Effector memory CD4-positive, alpha-beta T cell (primary cell): ENCODE measurements around the gene ST8SIA1.
"Not testable (repeated sequence)": the region's sequence is repeated elsewhere in the genome, so short reads cannot be mapped to it uniquely, and the experiment has no call there.

Experiments used
- DNase-seq, 3 donors: peaks; one replicate each; pipeline ENCODE4 v3.0.0-alpha.2; 2020
- H3K27ac ChIP-seq: 2 replicates; pipeline ENCODE4 v1.7.0; 2013; ENCODE audit warnings: mild to moderate bottlenecking, low read length, moderate library complexity; ENCODE audit not compliant: insufficient read depth, poor library complexity, severe bottlenecking
- H3K27me3 ChIP-seq: replicated peaks from 2 replicates; pipeline ENCODE4 v1.7.0; 2013; ENCODE audit warnings: mild to moderate bottlenecking, low read length; ENCODE audit not compliant: insufficient read depth, control insufficient read depth, poor library complexity, severe bottlenecking
- H3K36me3 ChIP-seq: 2 replicates; pipeline ENCODE4 v1.7.0; 2013; ENCODE audit warnings: mild to moderate bottlenecking, low read length, moderate library complexity; ENCODE audit not compliant: control insufficient read depth, insufficient read depth
- H3K4me1 ChIP-seq: 2 replicates; pipeline ENCODE4 v1.7.0; 2013; ENCODE audit warnings: low read length, mild to moderate bottlenecking; ENCODE audit not compliant: control insufficient read depth, insufficient read depth, poor library complexity, severe bottlenecking
- H3K4me3 ChIP-seq: 2 replicates; pipeline ENCODE4 v1.7.0; 2013; ENCODE audit warnings: low read length, low read depth, mild to moderate bottlenecking; ENCODE audit not compliant: insufficient read depth, poor library complexity, severe bottlenecking
- H3K9me3 ChIP-seq: 2 replicates; pipeline ENCODE4 v1.7.0; 2013; ENCODE audit warnings: mild to moderate bottlenecking, low read length, moderate library complexity; ENCODE audit not compliant: control insufficient read depth
- total RNA-seq, 3 donors: gene quantifications; one replicate each; lab custom pipeline; 2026; lab: John Stamatoyannopoulos, UW

The ST8SIA1 gene
- total RNA-seq: 8.5 to 32.5 (median 10.1) reads per million in 3 donors

DNA sequence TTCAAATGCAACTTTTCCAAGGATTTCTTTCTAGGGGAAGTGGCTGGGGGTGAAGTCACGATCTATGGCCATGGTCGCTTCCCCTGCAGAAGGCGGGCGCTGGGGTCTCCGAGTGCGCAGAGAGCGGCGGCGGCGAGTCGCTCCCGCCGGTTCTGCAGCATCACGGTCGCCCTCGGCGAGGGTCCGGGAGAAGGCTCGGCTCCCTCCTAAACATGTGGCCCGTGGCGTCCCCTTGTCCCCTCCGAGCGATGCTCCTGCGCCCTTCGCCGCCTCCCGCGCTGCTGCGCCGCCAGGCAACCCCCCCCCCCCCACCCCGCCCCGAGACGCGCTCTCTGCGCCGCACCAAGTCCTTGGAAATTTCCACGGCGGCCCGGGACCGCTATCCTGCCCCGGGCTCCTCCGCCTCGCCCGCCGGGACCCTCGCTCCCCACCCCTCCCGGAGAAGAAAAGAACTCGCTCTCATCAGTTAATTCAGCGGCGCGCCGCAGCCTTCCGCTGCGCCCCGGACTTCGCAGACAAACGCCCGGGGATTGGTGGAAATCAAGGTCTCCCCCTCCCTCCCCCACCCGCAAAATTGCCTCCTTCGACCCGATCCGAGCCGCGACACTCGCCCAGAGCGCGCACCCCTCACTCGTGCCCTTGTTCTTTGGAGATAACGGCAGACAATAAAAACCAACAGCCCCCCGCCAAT, at the start of gene ST8SIA1:
Gene ST8SIA1, minus strand, starts transcription at position 298 of the 691 bp plus-strand sequence. CDS start 475 bp downstream, outside the sequence.
- no peaks in the 10 kb centered on the region for H3K36me3 ChIP-seq
- peak within 1 kb of the TSS; percentile 83 for H3K4me3 ChIP-seq
- peak; percentile 52 to 65 (median 57) for DNase-seq
- peak within 1 kb of the TSS; percentile 70 for H3K27ac ChIP-seq
- H3K4me1 ChIP-seq: peaks cover 26% of the 10 kb centered on the region
- no peaks in the 10 kb centered on the region for H3K9me3 ChIP-seq
- no peaks in the 10 kb centered on the region for H3K27me3 ChIP-seq

GRCh38 chr12:22380031-22380430, 45.5 kb upstream of the ST8SIA1 start:
- no peaks in the 10 kb centered on the region for H3K4me1 ChIP-seq
- no peak for DNase-seq
- no peaks in the 10 kb centered on the region for H3K36me3 ChIP-seq
- H3K9me3 ChIP-seq: no peaks in the 10 kb centered on the region
- H3K27me3 ChIP-seq: no peaks in the 10 kb centered on the region
- H3K27ac ChIP-seq: no peak overlapping the region
- no peak overlapping the region for H3K4me3 ChIP-seq

- no peak for DNase-seq
- H3K9me3 ChIP-seq: no peaks in the 10 kb centered on the region
- no peaks in the 10 kb centered on the region for H3K4me1 ChIP-seq
- no peaks in the 10 kb centered on the region for H3K27me3 ChIP-seq
- no peak overlapping the region for H3K4me3 ChIP-seq
- no peak overlapping the region for H3K27ac ChIP-seq
- H3K36me3 ChIP-seq: no peaks in the 10 kb centered on the region
Measured at GRCh38 chr12:22377731-22378496, 43.4 kb upstream of the ST8SIA1 start.

GRCh38 chr12:22376596-22377150, 42.2 kb upstream of the ST8SIA1 start:
- not testable (repeated sequence) for H3K4me1 ChIP-seq, DNase-seq, H3K27ac ChIP-seq, H3K4me3 ChIP-seq, H3K27me3 ChIP-seq, H3K9me3 ChIP-seq, H3K36me3 ChIP-seq

DNA sequence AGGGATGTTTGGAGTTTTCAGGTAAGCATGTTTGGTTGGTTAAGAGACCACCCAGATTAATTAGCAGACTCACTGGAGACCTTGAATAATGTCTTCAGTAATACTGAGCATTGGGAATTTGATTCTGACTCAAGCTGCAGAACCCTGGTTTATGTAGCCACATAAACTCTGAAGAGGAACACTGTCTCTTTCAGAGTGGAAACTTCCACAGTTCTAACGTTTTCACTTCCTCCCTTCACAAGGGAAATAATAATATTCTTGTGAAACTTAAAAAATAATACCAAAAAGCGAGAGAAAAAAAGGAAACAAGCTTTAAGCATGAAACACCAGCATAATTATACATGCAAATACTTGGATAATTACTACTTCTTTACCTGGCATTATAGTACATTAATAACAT, 40.0 kb upstream of the ST8SIA1 start:
- no peaks in the 10 kb centered on the region for H3K4me1 ChIP-seq
- no peak overlapping the region for H3K4me3 ChIP-seq
- H3K27me3 ChIP-seq: no peaks in the 10 kb centered on the region
- no peaks in the 10 kb centered on the region for H3K9me3 ChIP-seq
- no peak for DNase-seq
- no peak overlapping the region for H3K27ac ChIP-seq
- no peaks in the 10 kb centered on the region for H3K36me3 ChIP-seq

- H3K4me1 ChIP-seq: no peaks in the 10 kb centered on the region
- H3K27ac ChIP-seq: no peak overlapping the region
- no peaks in the 10 kb centered on the region for H3K36me3 ChIP-seq
- no peak for DNase-seq
- no peaks in the 10 kb centered on the region for H3K27me3 ChIP-seq
- H3K9me3 ChIP-seq: no peaks in the 10 kb centered on the region
- H3K4me3 ChIP-seq: no peak overlapping the region
Measured at GRCh38 chr12:22372277-22372837, 37.9 kb upstream of the ST8SIA1 start.

- no peaks in the 10 kb centered on the region for H3K27me3 ChIP-seq
- no peaks in the 10 kb centered on the region for H3K4me1 ChIP-seq
- H3K9me3 ChIP-seq: no peaks in the 10 kb centered on the region
- H3K36me3 ChIP-seq: no peaks in the 10 kb centered on the region
- no peak for DNase-seq
- H3K27ac ChIP-seq: no peak overlapping the region
- no peak overlapping the region for H3K4me3 ChIP-seq
Measured at GRCh38 chr12:22366181-22366580, 31.7 kb upstream of the ST8SIA1 start.

GRCh38 chr12:22361785-22362184, 27.3 kb upstream of the ST8SIA1 start:
- no peak overlapping the region for H3K4me3 ChIP-seq

GRCh38 chr12:22360774-22361173, 26.3 kb upstream of the ST8SIA1 start:
- Histone ChIP-seq H3K4me3 (no peak overlapping the region), H3K36me3 (no peaks in the 10 kb centered on the region), H3K27me3 (no peaks in the 10 kb centered on the region), H3K27ac (no peak overlapping the region), H3K9me3 (no peaks in the 10 kb centered on the region), H3K4me1 (no peaks in the 10 kb centered on the region)
- DNase-seq: no peak

More at GRCh38 chr12:22361785-22362184, 27.3 kb upstream of the ST8SIA1 start:
- H3K27me3 ChIP-seq: no peaks in the 10 kb centered on the region
- H3K9me3 ChIP-seq: no peaks in the 10 kb centered on the region
- no peak for DNase-seq
- H3K27ac ChIP-seq: no peak overlapping the region
- no peaks in the 10 kb centered on the region for H3K36me3 ChIP-seq
- no peaks in the 10 kb centered on the region for H3K4me1 ChIP-seq

DNA sequence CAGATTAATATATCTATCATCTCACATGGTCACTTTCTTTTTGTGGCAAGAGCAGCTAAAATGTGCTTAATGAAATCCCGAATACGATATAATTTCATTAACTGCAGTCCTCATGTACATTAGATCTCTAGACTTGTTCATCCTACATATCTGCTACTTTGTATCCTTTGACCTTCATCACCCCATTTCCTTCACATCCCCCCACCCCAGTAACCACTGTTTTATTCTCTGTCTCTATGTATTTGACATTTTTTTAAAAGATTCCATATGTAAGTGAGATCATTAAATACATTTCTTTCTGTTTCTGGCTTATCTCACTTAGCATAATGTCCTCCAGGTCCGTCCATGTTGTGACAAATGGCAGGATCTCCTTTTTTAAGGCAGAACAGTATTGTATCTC, 23.0 kb upstream of the ST8SIA1 start:
- Histone ChIP-seq H3K27me3 (no peaks in the 10 kb centered on the region), H3K27ac (no peak overlapping the region), H3K9me3 (no peaks in the 10 kb centered on the region), H3K4me3 (no peak overlapping the region), H3K4me1 (no peaks in the 10 kb centered on the region), H3K36me3 (no peaks in the 10 kb centered on the region)
- no peak for DNase-seq
